Retinal pigment epithelial cell (primary cell): Measurements from ENCODE around the gene GUCY2C.
"Not testable (repeated sequence)": the region's sequence is repeated elsewhere in the genome, so short reads cannot be mapped to it uniquely, and the experiment has no call there.

Source experiments
- DNase-seq: peaks from one replicate; pipeline ENCODE4 v3.0.0-alpha.2; 2010; ENCODE audit warnings: low read depth
- H3K4me3 ChIP-seq: 2 replicates; pipeline ENCODE4 v1.5.1; 2011; ENCODE audit warnings: mild to moderate bottlenecking, low read length, control low read depth, moderate library complexity
- CTCF ChIP-seq: conservative IDR thresholded peaks from 2 replicates; pipeline ENCODE4 v1.5.1; 2011; ENCODE audit warnings: low read depth, low read length, control low read depth, inconsistent platforms

The GUCY2C gene

GRCh38 chr12:14696265-14696741, at the start of gene GUCY2C:
Gene GUCY2C, minus strand, starts transcription at chr12:14696599. Its CDS starts 151 bp downstream, at chr12:14696448.
- H3K4me3 ChIP-seq, result no peak within 1 kb of the TSS
- no peak for TF ChIP-seq CTCF
- no peak for DNase-seq

DNA sequence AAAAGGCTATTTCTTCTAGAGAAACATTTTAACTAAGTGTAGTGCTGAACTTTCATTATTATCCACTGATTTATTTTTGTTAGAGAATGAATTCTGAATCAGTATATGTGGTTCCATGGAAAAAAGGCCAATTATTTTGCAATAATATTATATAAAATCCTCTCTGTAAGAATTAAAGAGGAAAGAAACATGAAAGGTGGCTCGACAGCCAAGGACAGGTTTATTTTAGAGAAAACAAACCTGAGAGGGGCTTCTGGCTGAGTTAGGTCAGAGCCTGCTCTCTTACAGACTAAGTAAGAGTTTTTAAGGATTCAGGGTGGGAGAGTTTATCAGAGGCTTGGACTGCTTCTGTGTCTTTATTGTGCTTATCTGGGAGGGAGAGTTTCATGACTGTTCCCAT, 46.7 kb upstream of the GUCY2C start:
- no peak for TF ChIP-seq CTCF
- no peak overlapping the region for H3K4me3 ChIP-seq
- no peak for DNase-seq

GRCh38 chr12:14741942-14742341, 45.5 kb upstream of the GUCY2C start:
- TF ChIP-seq CTCF, result no peak
- no peak overlapping the region for H3K4me3 ChIP-seq
- DNase-seq, result no peak

DNA sequence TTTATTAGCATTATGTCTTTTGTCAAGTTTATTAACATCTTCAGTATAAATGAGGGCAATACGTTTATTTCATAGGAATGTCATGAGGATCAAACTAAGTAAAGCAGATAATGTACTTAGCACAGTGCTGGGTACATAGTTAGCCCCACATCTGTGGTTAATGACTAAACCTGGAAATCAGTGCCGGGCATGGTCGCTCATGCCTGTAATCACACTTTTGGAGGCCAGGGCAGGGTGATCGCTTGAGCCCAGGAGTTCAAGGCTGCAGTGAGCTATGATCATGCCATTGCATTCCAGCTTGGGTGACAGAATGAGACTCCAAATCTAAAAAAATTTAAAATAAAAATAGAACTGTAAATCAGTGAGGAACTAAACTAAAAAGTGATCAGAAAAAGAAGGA, 44.8 kb upstream of the GUCY2C start:
- no peak overlapping the region for H3K4me3 ChIP-seq
- no peak for TF ChIP-seq CTCF
- no peak for DNase-seq

DNA sequence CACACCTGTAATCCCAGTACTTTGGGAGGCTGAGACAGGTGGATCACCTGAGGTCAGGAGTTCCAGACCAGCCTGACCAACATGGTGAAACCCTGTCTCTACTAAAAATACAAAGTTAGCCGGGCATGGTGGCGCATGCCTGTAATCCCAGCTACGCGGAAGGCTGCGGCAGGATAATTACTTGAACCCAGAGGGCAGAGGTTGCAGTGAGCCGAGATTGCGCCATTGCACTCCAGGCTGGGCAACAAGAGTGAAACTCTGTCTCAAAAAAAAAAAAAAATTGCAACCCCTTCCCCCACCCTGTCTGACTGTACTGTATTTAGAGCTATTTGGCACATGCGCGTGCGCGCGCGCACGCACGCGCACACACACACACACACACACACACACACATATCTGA, 40.0 kb upstream of the GUCY2C start:
- H3K4me3 ChIP-seq, DNase-seq: not testable (repeated sequence)

DNA sequence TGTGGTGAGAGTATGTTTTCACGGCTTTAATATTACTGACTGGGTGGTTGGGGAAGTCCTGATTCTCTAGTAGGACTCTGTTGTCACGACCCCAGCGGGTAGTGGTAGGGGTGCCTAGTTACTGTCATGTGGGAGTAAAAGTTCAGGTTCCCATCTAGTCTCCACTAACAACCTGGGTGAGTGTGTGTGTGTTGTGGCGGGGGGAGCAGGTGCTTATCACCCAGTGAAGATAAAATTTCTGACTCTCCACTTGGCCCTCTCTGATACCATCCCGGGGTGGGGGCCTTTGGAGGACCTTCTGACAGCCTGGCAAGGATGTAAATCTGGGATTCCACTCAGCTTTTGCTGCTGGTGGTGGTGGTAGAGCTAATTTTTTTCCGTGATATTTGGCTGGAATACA, 35.4 kb upstream of the GUCY2C start:
- TF ChIP-seq CTCF, result no peak
- no peak for DNase-seq

GRCh38 chr12:14729586-14729985, 33.2 kb upstream of the GUCY2C start:
- no peak for TF ChIP-seq CTCF
- no peak overlapping the region for H3K4me3 ChIP-seq
- DNase-seq, result no peak

More for the DNA sequence above, 35.4 kb upstream of the GUCY2C start:
- H3K4me3 ChIP-seq, result no peak overlapping the region

DNA sequence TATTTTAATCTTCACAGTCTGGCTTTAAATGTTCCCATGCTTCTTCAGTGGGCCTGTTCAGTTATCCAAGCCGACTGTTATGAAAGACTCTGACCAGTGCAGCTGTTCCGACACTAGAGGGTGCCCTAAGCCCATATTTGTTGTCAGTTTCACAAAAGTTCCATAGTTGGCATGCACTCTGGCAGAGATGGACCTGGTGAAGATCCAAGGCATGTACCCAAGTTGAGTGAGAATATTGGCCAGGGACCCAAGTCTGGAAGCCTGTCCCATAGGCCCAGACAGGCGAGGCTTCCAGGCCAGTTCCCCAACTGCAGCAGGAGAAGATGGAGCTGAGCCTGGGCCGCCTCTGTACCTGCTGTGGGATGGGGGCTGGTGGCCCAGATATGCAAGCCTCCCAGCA, 27.4 kb upstream of the GUCY2C start:
- H3K4me3 ChIP-seq, result no peak overlapping the region
- DNase-seq, result no peak
- TF ChIP-seq CTCF, result peak; percentile 54
